ENCODE data around the gene BMP5. TPM values are rescaled to one million over a fixed set of nuclear protein-coding genes. Genes with fewer than 3 reads are reported as not detected.

The BMP5 gene
- total and polyA plus RNA-seq, 2 of the 13 experiments (the other 11 are each of a cell fraction or from before 2014, with no cell fraction given): not detected

- TF ChIP-seq ZNF225 (CRISPR knock-in tag; IDR thresholded peaks at IDR 0.05): no peak
Measured at GRCh38 chr6:55882718-55883569, 7.6 kb upstream of the BMP5 start (continued).

GRCh38 chr6:55877283-55877682, 1.9 kb upstream of the BMP5 start:
- no peaks in the 10 kb centered on the region for H3K27me3 ChIP-seq (ENCODE audit: control insufficient read depth in 1 of 2, insufficient read depth in 2 of 2, low read length in 2 of 2)
- no peak overlapping the region for H3K4me3 ChIP-seq (replicated peaks in 1 of 3; ENCODE audit: insufficient read depth in 1 of 3, low read depth in 2 of 3, low read length in 3 of 3)
- no peaks in the 10 kb centered on the region for H3K36me3 ChIP-seq (replicated peaks in 1 of 2; ENCODE audit: control insufficient read depth in 1 of 2, insufficient read depth in 2 of 2, low read length in 2 of 2)
- FAIRE-seq (no peak), DNase-seq (ENCODE audit: low spot score) (no peak), ATAC-seq (no peak)
- in situ Hi-C loops (cut with HindIII; ENCODE audit: extremely low pct_ligation_motif_present, low pct_unique_long_range_greater_than_20kb): no loop called here
- no peak overlapping the region for H3K4me2 ChIP-seq (ENCODE audit: low read depth, low read length)
- H3K9ac ChIP-seq (ENCODE audit: insufficient read depth, low read depth, low read length): no peak overlapping the region
- intact Hi-C loops (cut with micrococcal nuclease; ENCODE audit: unreplicated experiment): no loop called here
- no peaks in the 10 kb centered on the region for H4K20me1 ChIP-seq (ENCODE audit: insufficient read depth, low read length)
- BruUV-seq (replicated peaks): no TSS peak
- ChIA-PET CTCF (ENCODE audit: low intra/inter-chr PET ratio, low total read pairs) (no interaction called here), POLR2A (no interaction called here)
- no peaks in the 10 kb centered on the region for H3K4me1 ChIP-seq (ENCODE audit: insufficient read depth, low read length)
- 2% methylated on average over 3 of the region's 3 CpGs for WGBS (ENCODE audit: low lambda C conversion rate)
- H3K27ac ChIP-seq (ENCODE audit: extremely low read length, insufficient read depth, low read length): no peak overlapping the region
- no peak overlapping the region for H2AFZ ChIP-seq (ENCODE audit: low read length)
- no peaks in the 10 kb centered on the region for H3K79me2 ChIP-seq (ENCODE audit: insufficient read depth, low read length)
- H3K9me3 ChIP-seq (ENCODE audit: low read length): no peaks in the 10 kb centered on the region
- TF ChIP-seq AGO2 (optimal IDR thresholded peaks at IDR 0.05; ENCODE audit: low read depth, low read length) (no peak), ZNF83 (CRISPR knock-in tag; IDR thresholded peaks at IDR 0.05; ENCODE audit: borderline replicate concordance) (no peak), HNRNPLL (IDR thresholded peaks at IDR 0.05; ENCODE audit: low read depth, low read length, poor library complexity, severe bottlenecking) (no peak), MAFG (CRISPR knock-in tag; IDR thresholded peaks at IDR 0.05) (no peak), ONECUT2 (CRISPR knock-in tag; IDR thresholded peaks at IDR 0.05) (no peak), ZNF652 (CRISPR knock-in tag; IDR thresholded peaks at IDR 0.05; ENCODE audit: borderline replicate concordance, low read depth) (no peak), RBFOX2 (IDR thresholded peaks at IDR 0.05; ENCODE audit: low read depth, low read length) (no peak), MIER2 (CRISPR knock-in tag; IDR thresholded peaks at IDR 0.05) (no peak), PTBP1 (IDR thresholded peaks at IDR 0.05; ENCODE audit: low read depth, low read length, poor library complexity, severe bottlenecking) (no peak), SKIL (CRISPR knock-in tag; IDR thresholded peaks at IDR 0.05; ENCODE audit: borderline replicate concordance) (no peak), CEBPG (CRISPR knock-in tag; IDR thresholded peaks at IDR 0.05) (no peak)
- TF ChIP-seq, protein P1, sequence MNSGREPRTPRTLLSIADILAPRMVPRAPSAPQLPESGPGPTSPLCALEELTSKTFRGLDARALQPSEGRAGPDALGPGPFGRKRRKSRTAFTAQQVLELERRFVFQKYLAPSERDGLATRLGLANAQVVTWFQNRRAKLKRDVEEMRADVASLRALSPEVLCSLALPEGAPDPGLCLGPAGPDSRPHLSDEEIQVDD (CRISPR knock-in tag; IDR thresholded peaks at IDR 0.05; ENCODE audit: borderline replicate concordance): no peak
- TF ChIP-seq, protein P2, sequence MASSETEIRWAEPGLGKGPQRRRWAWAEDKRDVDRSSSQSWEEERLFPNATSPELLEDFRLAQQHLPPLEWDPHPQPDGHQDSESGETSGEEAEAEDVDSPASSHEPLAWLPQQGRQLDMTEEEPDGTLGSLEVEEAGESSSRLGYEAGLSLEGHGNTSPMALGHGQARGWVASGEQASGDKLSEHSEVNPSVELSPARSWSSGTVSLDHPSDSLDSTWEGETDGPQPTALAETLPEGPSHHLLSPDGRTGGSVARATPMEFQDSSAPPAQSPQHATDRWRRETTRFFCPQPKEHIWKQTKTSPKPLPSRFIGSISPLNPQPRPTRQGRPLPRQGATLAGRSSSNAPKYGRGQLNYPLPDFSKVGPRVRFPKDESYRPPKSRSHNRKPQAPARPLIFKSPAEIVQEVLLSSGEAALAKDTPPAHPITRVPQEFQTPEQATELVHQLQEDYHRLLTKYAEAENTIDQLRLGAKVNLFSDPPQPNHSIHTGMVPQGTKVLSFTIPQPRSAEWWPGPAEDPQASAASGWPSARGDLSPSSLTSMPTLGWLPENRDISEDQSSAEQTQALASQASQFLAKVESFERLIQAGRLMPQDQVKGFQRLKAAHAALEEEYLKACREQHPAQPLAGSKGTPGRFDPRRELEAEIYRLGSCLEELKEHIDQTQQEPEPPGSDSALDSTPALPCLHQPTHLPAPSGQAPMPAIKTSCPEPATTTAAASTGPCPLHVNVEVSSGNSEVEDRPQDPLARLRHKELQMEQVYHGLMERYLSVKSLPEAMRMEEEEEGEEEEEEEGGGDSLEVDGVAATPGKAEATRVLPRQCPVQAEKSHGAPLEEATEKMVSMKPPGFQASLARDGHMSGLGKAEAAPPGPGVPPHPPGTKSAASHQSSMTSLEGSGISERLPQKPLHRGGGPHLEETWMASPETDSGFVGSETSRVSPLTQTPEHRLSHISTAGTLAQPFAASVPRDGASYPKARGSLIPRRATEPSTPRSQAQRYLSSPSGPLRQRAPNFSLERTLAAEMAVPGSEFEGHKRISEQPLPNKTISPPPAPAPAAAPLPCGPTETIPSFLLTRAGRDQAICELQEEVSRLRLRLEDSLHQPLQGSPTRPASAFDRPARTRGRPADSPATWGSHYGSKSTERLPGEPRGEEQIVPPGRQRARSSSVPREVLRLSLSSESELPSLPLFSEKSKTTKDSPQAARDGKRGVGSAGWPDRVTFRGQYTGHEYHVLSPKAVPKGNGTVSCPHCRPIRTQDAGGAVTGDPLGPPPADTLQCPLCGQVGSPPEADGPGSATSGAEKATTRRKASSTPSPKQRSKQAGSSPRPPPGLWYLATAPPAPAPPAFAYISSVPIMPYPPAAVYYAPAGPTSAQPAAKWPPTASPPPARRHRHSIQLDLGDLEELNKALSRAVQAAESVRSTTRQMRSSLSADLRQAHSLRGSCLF (CRISPR knock-in tag; IDR thresholded peaks at IDR 0.05; ENCODE audit: borderline replicate concordance): no peak
